Activated CD8-positive, alpha-beta T cell treated with anti-CD3 and anti-CD28 coated beads for 36 hours (primary cell): ENCODE data around the gene NEU3. TPM values are rescaled to one million over a fixed set of nuclear protein-coding genes. Genes with fewer than 3 reads are reported as not detected.

Source experiments
- ATAC-seq: fragments of 200-7000 bp; cut with Tn5 transposase; one replicate; pipeline ENCODE4 v1.10.0; 2021; ENCODE audit warnings: mild to moderate bottlenecking, moderate library complexity
- CTCF ChIA-PET: fragments of 350-600 bp; sonication (Branson Sonifier 250); formaldehyde crosslinking; loops from one replicate; lab custom pipeline; 2021; ENCODE audit warnings: antibody characterized with exemption; lab: Charles Lee
- POLR2A ChIA-PET: fragments of 350-600 bp; sonication (Branson Sonifier 250); formaldehyde crosslinking; loops from one replicate; lab custom pipeline; 2021; ENCODE audit warnings: antibody characterized with exemption; lab: Charles Lee
- DNase-seq: peaks from one replicate; pipeline ENCODE4 v3.0.0-alpha.2; 2020
- H3K27ac Mint-ChIP-seq: one replicate; pipeline ENCODE4 v1.8.0; 2021; ENCODE audit warnings: mild to moderate bottlenecking, mixed read lengths
- H3K27me3 Mint-ChIP-seq: one replicate; pipeline ENCODE4 v1.8.0; 2021; ENCODE audit warnings: mixed read lengths
- H3K36me3 Mint-ChIP-seq: one replicate; pipeline ENCODE4 v1.8.0; 2021; ENCODE audit warnings: low read depth, mixed read lengths
- H3K4me1 Mint-ChIP-seq: one replicate; pipeline ENCODE4 v1.8.0; 2021; ENCODE audit warnings: low read depth, mixed read lengths
- H3K4me3 Mint-ChIP-seq: one replicate; pipeline ENCODE4 v1.8.0; 2021; ENCODE audit warnings: mild to moderate bottlenecking, moderate library complexity, mixed read lengths
- H3K9me3 Mint-ChIP-seq: one replicate; pipeline ENCODE4 v1.8.0; 2021; ENCODE audit warnings: mixed read lengths
- intact Hi-C: fragments of 100-400 bp; cut with micrococcal nuclease; formaldehyde crosslinking; loops from one replicate; pipeline ENCODE4 v1.10.0; 2022
- total RNA-seq, 2 experiments: library from RNA; stranded (reverse); gene quantifications; one replicate each; pipeline ENCODE4 v1.2.3, GENCODE V29; 2021
- TF ChIP-seq, protein P1 (sequence below): fragments of 200-600 bp; IDR thresholded peaks from one replicate; pipeline ENCODE4 v1.8.0; 2022; ENCODE audit warnings: antibody characterized with exemption, mild to moderate bottlenecking

NEU3 gene, protein sequence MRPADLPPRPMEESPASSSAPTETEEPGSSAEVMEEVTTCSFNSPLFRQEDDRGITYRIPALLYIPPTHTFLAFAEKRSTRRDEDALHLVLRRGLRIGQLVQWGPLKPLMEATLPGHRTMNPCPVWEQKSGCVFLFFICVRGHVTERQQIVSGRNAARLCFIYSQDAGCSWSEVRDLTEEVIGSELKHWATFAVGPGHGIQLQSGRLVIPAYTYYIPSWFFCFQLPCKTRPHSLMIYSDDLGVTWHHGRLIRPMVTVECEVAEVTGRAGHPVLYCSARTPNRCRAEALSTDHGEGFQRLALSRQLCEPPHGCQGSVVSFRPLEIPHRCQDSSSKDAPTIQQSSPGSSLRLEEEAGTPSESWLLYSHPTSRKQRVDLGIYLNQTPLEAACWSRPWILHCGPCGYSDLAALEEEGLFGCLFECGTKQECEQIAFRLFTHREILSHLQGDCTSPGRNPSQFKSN
- total RNA-seq, result 10 to 100 TPM; 18.6 to 19.4 TPM

GRCh38 chr11:74988541-74989259 is at the start of gene NEU3:
NEU3 (plus strand) TSS chr11:74988933; CDS start chr11:74989061, 128 bp downstream.
- intact Hi-C loops, result no loop called here
- Mint-ChIP-seq H3K4me3 (peak within 1 kb of the TSS; percentile 94), H3K27ac (peak within 1 kb of the TSS; percentile 83), H3K4me1 (peaks cover 27% of the 10 kb centered on the region), H3K27me3 (no peaks in the 10 kb centered on the region), H3K36me3 (peaks cover 4% of the 10 kb centered on the region), H3K9me3 (no peaks in the 10 kb centered on the region)
- CTCF ChIA-PET, result interaction anchor here (0.9 to 2.5 kb wide), 8 partner anchors 34 to 259 kb away, joined by 3 to 9 read pairs (median 4); no protein-coding TSS in a partner anchor
- DNase-seq (peak; percentile 89), ATAC-seq (peak; percentile 95)
- TF ChIP-seq, protein P1, sequence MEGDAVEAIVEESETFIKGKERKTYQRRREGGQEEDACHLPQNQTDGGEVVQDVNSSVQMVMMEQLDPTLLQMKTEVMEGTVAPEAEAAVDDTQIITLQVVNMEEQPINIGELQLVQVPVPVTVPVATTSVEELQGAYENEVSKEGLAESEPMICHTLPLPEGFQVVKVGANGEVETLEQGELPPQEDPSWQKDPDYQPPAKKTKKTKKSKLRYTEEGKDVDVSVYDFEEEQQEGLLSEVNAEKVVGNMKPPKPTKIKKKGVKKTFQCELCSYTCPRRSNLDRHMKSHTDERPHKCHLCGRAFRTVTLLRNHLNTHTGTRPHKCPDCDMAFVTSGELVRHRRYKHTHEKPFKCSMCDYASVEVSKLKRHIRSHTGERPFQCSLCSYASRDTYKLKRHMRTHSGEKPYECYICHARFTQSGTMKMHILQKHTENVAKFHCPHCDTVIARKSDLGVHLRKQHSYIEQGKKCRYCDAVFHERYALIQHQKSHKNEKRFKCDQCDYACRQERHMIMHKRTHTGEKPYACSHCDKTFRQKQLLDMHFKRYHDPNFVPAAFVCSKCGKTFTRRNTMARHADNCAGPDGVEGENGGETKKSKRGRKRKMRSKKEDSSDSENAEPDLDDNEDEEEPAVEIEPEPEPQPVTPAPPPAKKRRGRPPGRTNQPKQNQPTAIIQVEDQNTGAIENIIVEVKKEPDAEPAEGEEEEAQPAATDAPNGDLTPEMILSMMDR, result no peak
- POLR2A ChIA-PET, result interaction anchor here (0.7 to 2.0 kb wide), 11 partner anchors 11 to 412 kb away, joined by 3 to 7 read pairs (median 4); partner anchors contain the start of gene XRRA1

GRCh38 chr11:74941492-74941891 is 47.2 kb upstream of the NEU3 start:
- POLR2A ChIA-PET, result interaction anchor here (0.6 kb wide), 1 partner anchor 1173 kb away, joined by 5 read pairs; no protein-coding TSS in a partner anchor
- peaks cover 38% of the 10 kb centered on the region for H3K36me3 Mint-ChIP-seq
- DNase-seq (no peak), ATAC-seq (no peak)
- peaks cover 35% of the 10 kb centered on the region for H3K4me1 Mint-ChIP-seq
- no peaks in the 10 kb centered on the region for H3K27me3 Mint-ChIP-seq
- no peaks in the 10 kb centered on the region for H3K9me3 Mint-ChIP-seq
- TF ChIP-seq, protein P1, result no peak
- no peak overlapping the region for H3K4me3 Mint-ChIP-seq
- H3K27ac Mint-ChIP-seq, result no peak overlapping the region
- CTCF ChIA-PET, result interaction anchor here (0.7 to 5.2 kb wide), 4 partner anchors 12 to 204 kb away, joined by 3 to 33 read pairs (median 3); no protein-coding TSS in a partner anchor
- intact Hi-C loops, result no loop called here

- intact Hi-C loops, result no loop called here
- ATAC-seq (no peak), DNase-seq (no peak)
- H3K27ac Mint-ChIP-seq, result peak overlapping the region; percentile 77
- H3K9me3 Mint-ChIP-seq, result no peaks in the 10 kb centered on the region
- H3K36me3 Mint-ChIP-seq, result peaks cover 37% of the 10 kb centered on the region
- H3K4me1 Mint-ChIP-seq, result peaks cover 37% of the 10 kb centered on the region
- no peaks in the 10 kb centered on the region for H3K27me3 Mint-ChIP-seq
- POLR2A ChIA-PET, result interaction anchor here (1.5 kb wide), 1 partner anchor 16 kb away, joined by 4 read pairs; no protein-coding TSS in a partner anchor
- CTCF ChIA-PET, result interaction anchor here (1.2 to 5.2 kb wide), 2 partner anchors 13 to 80 kb away, joined by 3 to 33 read pairs; no protein-coding TSS in a partner anchor
- TF ChIP-seq, protein P1, result no peak
- no peak overlapping the region for H3K4me3 Mint-ChIP-seq
Observed at GRCh38 chr11:74942073-74942759, 46.5 kb upstream of the NEU3 start.

DNA sequence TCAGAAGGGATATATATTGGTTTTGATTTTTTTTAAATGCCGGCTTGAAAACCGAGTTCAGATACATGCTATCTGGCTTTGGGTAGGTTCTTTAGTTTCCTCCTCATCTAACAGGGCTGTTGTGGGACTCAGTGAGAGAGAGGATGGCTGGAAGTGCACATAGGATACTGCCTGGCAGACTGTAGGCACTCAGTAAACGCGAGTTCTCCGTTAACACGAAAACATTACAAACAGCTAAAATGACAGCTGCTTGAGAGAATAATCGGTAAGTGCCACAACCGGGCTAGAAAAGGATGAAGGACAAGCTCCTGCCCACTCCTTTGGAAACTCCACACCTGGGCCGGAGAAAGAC is 40.2 kb upstream of the NEU3 start:
- TF ChIP-seq, protein P1, result no peak
- Mint-ChIP-seq H3K9me3 (no peaks in the 10 kb centered on the region), H3K27me3 (no peaks in the 10 kb centered on the region), H3K4me3 (peak overlapping the region; percentile 99), H3K36me3 (peaks cover 44% of the 10 kb centered on the region), H3K4me1 (peaks cover 46% of the 10 kb centered on the region), H3K27ac (peak overlapping the region; percentile 95)
- no peak for DNase-seq
- CTCF ChIA-PET, result interaction anchor here (0.7 to 3.8 kb wide), 6 partner anchors 9 to 300 kb away, joined by 3 to 17 read pairs (median 3); no protein-coding TSS in a partner anchor
- intact Hi-C loops, result no loop called here
- POLR2A ChIA-PET, result interaction anchor here (0.8 to 1.4 kb wide), 7 partner anchors 8 to 67 kb away, joined by 3 to 6 read pairs (median 5); partner anchors contain the start of gene NEU3
- peak; percentile 15 for ATAC-seq
